Right kidney (tissue), 1 donor: ENCODE results near the gene RHOH.

Experiments
- DNase-seq: peaks from one replicate; pipeline ENCODE4 v3.0.0-alpha.2; 2016

RHOH gene

DNA sequence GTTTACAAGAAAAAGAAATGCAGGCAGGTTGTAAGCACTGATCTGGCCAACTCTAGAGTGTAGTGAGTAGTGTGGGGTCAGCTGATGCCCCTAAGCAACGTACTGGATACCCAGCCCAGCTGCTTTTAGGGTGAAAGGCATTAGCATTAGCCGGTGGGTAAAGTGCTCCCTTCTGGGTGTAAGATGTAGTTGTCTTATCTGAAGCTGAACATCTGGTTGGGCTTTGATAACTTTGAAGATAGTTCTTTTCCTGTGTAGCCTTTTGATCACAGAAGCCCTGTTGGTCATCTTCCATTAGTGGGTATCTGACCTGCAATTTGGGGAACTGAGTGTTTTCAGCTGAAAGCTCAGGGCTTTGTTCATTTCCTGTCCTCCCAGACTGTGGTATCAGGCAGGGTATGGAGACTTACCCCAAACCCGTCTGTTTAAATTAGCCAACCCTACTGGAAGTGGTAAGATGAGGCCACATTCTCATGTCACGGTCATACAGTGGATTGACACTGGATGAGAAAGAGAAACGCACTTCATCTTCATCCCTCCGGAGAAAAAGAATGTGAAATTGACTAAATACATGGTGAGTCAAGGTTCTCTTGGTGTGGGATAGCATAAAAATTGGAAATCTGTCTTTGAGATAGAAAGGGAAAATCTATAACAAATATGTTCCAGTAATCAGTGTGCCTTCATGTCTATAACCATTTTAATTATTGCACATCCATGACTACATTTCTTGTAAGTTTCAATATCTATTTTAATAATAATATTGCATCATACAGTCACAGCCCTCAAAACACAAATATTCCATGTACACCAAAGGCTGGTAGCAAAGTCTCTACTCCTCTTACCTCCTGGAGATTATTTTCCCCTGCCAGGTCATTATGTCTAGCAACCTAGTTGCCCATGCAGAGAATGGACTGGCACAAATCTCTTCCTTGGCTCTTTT is 8.7 kb downstream of the RHOH start:
- DNase-seq: no peak

DNA sequence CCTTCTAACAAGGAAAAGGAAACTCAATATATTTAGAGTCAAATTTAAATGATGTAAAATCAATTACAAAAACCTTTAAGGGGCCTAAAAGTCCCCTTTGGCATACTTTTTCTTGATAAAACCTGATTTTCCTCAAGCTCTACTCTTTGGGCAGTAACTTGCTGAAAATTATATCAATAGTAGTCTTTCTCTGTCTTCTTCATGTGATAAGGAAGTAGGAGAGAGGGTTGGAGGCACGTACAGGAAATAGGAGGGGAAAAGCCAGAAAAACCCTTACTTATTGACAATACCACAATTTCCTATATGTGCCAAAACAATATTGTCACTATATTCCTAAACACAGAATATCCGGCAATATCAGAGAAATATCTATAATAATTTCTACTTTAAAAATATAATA is 9.6 kb downstream of the RHOH start:
- DNase-seq: no peak

DNA sequence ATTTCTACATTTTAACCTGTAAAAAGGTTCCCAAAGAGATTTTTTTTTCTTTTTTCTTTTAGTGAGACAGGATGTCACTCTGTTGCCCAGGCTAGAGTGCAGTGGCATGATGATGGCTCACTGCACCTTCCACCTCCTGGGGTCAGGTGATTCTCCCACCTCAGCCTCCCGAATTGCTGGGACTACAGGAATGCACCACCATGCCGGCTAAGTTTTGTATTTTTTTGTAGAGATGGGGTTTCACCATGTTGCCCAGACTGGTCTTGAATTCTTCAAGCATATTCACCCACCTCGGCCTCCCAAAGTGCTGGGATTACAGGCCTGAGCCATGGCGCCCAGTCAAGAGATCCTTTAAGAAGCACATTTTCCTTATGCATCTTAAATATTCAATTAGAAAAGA is 12.6 kb downstream of the RHOH start:
- DNase-seq: no peak

DNA sequence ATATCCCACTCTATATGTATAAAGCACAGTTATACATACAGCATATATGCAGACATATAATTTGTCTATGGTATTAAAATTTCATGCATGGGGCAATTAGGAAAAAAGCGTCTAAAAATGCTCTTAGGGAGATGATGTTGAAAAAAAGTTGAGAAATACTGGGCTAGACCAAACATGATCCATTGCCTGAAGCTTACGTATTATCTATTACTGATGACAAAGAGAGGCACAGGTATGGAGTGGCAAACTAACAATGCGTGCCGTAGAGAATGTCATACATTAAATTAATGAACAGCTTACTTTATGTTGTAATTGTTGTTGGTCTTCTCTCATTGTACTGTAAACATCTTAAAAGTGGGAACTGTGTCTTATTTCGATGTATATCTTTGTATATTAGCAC is 13.9 kb downstream of the RHOH start:
- DNase-seq: no peak

DNA sequence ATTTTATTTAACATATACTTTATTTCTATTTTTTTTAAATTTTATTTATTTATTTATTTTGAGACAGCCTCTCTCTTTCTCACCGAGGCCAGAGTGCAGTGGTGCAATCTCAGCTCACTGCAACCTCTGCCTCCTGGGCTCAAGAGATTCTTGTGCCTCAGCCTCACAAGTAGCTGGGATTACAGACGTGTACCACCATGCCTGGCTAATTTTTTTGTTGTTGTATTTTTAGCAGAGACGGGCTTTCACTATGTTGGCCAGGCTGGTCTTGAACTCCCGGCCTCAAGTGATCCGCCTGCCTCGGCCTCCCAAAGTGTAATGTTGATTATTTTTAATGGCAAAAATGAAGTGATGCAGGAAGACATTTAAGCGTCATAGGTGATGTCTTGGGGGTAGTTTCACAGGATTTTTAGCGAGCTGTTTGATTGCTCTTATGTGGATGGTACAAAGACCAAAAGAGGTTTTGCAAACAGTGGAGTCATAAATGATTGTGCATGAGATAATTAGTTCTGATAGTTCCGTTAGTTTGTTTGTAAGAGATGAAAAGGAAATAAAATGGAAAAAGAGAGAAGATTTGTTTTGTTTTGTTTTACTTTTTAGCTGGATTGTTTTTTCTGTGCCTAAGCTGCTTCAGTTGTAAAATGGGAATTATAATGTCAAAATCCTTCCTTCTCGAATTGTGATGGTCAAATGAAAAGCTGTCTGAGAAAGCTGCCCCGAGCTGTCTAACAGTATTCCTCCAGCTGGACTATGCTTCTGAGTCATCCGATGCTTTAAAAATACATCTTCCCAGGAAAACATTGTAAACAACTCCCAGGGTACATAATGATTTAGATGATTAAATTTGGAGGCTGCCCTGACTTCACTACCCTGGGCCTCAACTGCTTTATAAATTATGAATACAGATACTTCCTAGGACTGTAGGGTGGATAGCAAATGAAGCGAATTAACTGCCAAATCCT is 14.7 kb downstream of the RHOH start:
- no peak for DNase-seq

DNA sequence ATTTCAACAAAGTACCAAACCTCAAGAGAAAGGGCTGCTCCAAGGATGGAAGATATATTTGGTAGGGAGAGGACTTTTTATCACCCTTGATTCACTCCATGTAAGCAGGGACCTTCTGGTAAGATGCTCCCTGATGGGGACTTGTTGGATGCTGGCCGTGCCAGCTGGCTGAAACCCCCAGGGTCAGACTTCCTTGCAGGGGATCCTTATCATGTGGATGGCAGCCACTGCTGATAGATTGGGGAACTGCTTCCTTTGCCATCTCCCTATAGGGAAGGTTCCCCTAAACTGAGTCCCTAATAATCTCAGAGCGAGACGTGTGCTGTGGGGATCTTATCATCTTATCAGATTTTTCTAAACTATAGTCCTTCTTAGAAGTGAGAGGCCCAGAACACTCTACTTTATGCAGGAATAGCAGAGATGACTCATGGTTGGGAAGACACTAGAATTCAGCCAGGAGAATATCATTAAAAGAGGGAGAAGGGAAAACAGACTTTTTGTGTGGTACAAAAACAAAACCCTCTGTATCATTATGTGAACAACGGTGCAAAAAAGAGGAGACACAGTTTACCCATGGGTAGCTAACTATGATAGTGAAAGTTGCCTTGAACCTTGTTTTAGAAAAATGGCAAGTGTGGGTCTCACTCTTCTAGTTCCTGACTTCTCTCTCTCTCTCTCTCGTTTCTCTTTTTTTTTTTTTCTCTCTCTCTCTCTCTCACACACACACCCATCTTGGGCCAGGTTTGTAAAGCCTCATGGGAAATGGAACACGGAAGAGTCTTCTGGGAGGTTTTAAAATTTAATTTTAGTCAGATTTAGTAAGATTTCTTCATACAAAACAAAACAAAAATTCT is 16.1 kb downstream of the RHOH start:
- DNase-seq: no peak

DNA sequence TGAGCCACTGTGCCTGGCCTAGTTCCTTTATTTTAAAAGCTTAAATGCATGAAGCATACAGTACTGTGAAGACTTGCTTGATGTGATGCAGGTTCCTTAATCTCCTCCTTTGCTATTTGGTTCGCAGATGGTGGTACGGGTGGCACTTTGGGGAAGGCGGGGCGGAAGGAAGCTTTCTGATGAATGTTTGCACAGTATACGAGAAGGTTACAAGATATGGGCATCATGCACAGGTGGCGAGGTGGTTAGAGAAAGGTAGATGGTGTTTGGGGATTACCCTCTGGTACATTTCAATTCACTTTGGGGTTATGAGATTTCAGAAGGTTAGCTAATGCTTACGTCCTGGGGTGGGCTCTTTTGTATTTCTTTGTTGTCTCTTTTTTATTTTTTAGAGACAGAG is 17.2 kb downstream of the RHOH start:
- DNase-seq: no peak

DNA sequence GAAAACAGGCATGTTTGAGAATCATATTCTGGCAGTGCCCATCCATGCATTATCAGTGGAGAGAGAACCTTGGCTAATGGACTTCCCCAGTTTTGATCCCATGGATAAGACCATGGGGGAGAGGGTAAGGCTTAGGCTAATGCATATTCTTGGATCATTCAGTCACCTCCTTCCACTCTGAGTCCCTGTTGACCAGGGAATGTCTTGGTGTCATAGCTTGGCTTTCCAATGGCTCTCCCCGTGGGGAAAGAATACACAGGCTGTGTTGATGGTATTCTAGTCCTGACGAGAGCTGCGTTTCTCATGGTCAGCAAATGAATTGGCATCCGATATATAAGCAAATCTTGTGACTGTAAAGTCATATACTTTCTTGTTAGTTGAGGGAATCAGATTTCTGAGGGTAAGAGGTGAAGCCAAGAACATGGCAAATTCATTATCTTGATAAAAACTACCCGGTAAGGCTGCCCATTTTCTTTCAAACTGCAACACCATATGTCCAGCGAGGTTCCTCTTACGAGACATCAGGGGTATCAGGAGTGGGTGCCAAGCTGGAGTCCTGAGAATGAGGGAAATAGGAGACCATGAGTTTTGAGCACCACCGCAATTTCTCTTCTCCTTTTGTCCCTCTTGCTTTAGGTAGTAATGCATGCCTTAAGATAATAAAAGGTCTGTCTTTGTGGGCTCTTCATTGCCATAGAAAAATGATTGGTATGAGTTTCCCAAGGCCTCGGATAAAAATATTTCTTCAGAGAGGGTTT is 18.0 kb downstream of the RHOH start:
- no peak for DNase-seq

DNA sequence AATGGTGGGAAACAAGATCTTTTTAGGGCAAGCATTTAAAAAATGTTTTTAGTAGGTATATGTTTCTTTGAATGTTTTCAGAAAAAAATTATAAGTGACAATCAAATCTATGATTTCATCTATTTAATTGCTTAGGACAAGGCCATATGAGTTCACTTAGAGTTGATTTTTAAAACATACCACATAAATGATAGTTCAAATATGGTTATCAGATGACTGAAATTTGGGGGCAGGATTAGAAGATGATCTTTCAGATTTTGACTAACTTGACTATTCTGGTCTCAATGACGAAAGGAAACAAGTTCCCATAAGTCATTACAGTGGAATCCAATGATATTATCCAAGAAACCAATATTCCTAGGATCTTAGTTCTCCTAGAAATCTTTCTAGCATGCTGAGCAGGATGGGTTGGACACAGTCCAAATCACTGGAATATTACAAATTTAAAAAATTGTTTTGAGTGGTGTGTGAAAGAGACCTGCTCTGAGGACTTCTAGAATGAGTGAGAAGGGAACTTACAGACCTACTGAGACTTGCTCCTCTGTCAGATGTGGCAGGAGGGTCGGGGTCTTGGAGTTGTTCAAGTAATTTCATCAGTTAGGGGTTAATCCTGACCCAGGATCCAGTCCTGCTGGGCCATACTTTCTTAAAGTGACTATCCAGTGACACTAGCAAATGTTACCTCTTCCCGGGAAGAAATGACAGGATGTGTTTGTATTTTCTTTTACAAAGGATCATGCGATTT is 20.0 kb downstream of the RHOH start:
- no peak for DNase-seq

DNA sequence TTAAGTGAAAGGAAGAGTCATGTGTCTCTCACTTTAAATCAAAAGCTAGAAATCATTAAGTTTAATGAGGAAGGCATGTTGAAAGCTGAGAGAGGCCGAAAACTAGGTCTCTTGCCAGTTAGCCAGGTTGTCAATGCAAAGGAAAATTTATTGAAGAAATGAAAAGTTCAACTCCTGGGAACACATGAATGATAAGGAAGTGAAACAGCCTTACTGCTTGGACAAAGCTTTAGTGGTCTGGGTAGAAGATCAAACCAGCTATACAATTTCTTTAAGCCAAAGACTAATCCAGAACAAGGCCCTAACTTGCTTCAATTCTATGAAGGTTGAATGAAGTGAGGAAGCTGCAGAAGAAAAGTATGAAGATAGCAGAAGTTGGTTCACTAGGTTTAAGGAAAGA is 24.9 kb downstream of the RHOH start:
- DNase-seq: no peak

DNA sequence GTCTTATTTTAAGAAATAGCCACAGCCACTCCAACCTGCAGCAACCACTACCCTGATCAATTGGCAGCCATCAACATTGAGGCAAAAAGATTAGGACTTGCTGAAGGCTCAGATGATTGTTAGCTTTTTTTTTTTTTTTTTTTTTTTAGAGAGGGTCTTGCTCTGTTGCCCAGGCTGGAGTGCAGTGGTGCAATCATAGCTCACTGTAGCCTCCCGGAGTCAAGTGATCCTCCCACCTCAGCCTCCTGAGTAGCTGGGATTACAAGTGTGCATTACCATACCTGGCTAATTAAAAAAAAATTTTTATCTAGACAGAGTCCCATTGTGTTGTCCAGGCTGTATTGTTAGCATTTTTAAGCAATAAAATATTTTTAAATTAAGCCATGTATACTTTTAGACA is 26.5 kb downstream of the RHOH start:
- no peak for DNase-seq

DNA sequence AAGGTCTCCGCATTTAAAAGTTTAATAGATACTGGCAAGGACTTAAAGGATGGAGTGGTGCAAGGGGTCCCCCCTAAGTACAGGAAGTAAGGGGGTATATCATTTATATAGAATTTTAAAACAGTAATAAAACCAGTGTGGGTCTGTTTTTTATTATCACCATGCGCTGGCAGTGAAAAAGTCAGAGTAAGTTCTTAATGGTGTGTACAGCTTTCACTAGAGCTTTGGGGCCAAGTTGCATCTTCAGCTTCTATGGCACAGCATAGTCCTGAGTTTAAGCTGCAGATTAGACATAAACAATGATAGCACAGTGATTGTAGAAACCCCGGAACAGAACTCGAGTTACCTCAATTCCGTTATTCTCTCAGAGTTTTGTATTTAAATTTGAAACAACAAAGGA is 27.6 kb downstream of the RHOH start:
- no peak for DNase-seq

DNA sequence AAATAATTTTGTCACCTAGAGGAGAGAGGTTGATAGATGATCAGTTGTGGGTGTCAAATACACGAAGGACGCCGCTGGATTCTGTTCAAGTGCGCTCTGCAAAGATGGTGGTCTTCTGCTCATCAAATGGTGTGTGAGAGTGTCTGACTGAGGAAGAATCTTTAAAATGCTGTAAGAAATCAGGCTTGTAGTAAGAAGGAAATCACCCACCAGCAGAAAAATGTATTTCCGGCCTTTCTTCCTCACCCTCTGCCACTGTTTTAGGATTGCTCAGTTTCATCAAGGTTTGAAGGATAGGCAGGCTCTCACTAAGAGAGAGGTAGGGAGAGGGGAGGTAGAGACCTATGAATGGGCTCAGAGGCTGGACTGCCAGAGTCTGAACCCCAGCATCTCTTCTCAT is 28.7 kb downstream of the RHOH start:
- DNase-seq: no peak

DNA sequence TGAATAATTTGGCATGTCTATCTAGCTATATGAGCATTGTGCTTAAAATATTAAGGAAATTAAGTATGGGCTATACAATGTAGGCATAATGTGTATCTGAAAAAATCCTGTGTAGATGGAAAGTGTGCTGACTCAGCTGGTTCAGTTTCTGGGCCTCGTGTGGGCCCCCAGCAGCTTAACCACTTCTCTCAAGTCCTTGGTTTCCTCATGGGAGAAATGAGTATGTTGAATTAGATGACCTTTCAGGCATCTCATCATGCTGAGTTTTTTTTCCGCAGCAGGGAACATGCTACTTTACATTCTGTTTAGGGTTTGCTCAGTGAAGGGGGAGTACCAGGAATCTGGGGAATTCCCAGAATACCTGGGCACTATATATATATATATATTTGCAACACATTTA is 30.5 kb downstream of the RHOH start:
- DNase-seq: no peak

DNA sequence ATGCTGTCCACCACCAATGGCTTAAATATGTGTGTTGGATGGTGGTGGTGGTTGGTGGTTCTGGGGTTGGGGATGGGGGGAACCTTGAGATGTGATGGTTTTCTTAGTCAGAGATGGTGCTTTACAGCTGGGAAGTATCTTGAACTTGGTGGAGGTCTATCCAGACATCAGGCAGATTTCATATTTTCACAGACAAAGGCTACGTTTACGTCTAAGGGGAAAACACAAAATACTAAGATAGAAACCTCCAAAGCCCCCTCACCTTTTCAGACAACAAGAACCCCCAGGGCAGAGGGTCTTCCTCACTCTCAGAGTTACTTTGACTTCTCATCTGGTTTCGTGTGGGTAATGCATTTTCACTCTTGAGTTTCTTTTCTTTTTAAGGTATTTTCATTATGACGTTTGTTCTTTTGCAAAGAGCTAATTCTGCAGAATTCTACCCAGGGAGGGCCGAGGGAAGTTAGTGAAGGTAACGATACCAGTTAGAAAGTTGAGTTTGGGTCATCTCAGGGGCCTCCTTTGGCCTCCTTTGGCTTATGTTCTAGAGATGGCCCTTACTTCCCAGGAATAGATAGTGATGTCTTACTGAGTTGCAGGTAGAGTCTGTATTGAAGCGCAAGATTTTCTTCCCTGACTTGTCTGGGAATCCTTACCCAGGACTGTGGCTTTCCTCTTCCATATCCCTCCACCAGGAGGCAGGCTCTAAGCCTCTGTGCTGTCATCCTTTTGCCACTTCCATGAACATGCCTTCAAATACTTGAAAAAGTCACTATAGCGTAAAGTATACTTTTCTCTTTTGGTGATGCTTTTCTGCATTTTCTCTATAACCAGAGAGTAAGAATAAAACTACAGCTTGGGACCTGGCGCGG is 31.9 kb downstream of the RHOH start:
- no peak for DNase-seq

DNA sequence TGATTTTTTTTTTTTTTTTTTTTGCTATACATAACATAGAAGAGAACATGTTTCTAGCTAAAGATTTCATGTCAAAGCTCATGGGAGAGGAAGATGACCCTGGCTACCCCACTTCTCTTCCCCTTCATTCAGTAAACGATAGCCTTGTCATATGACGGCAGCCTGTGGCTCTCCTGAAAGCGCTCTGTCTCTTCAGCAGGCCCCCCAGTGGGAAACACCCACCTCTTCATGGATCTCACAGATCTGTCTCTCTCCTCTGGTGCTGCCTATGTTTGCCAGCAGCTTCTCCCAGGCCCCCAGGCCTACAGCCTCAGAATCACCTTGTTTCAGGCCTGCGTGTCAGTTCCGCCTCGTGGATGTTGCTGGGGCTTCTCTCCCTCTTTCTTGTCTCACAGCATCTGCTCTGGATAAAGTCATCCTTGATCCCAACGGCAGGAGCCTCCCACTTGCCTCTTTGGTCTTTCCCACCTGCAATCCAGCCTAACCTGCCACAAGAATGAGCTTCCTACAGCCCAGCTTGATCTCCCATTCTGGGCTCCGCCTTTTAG is 34.6 kb downstream of the RHOH start:
- DNase-seq: no peak

DNA sequence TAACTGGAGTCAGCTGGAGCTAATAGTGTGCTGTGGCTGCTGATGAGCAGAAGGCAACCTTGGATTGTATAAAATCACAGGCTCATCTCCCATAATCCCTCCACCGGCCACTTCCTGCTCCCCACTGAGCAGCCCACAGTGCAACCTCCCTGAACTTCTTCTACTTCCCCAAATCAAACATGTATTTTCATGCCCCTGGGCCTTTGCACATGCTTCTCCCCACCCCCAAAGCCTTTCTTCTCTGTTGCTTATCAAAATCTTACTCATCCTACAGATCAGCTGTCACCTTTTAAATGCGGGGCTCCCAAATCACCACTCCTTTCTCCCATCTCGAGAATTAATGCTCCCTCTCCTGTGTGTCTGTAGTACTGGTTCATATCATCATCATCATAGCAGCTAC is 35.8 kb downstream of the RHOH start:
- DNase-seq: no peak

DNA sequence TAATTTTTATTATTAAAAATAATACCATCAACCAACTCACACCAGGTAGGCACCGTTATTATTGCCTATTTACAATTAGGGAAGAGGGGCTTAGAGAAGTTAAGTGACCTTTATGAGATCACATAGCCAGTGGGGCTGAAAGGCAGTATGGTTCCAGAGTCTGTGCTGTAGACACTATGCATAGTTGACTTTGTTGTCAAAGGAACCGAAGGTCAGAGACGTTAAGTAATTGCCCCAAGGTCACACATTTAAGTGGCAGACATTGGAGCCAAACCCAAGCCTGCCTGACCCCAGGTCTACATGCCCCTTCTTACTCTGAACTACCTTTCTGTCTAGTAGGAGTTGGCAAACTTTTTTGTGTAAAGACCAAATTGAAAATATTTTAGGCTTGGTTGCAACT is 36.4 kb downstream of the RHOH start:
- DNase-seq: no peak

DNA sequence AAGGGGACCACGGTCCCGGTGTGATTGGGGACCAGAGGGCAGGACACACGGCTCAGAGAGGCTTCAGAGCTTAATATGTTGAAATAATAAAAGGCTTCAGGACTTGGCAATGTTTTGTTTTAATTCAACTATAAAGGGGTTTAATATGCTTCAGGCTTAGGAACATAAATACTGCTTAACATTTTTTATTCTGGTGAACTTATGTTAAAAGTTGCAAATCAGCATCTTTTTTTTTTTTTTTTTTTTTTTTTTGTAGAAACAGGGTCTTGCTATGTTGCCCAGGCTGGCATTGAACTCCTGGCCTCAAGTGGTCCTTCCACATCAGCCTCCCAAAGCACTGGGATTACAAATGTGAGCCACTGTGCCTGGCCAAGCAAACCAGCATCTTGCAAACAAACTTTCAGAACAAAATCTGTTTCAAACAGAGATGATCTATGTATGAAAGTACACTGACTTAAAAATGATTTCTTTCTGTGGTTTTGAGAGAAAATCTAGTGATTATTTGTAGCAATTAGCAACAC is 37.7 kb downstream of the RHOH start:
- no peak for DNase-seq
